IPS-20b (cell line): ENCODE results near the gene HSPBP1.
"Not testable (repeated sequence)": the region's sequence is repeated elsewhere in the genome, so short reads cannot be mapped to it uniquely, and the experiment has no call there.

ENCODE experiments used
- H3K27ac ChIP-seq: one replicate; pipeline ENCODE4 v1.5.1; 2013; ENCODE audit warnings: low read length
- H3K27me3 ChIP-seq: 2 replicates; pipeline ENCODE4 v1.6.1; 2013; ENCODE audit warnings: mild to moderate bottlenecking, low read length, inconsistent platforms; ENCODE audit not compliant: insufficient read depth
- H3K36me3 ChIP-seq: 2 replicates; pipeline ENCODE4 v1.6.1; 2013; ENCODE audit warnings: low read depth, mild to moderate bottlenecking, inconsistent platforms, low read length, moderate library complexity; ENCODE audit not compliant: insufficient read depth
- H3K4me1 ChIP-seq: 2 replicates; pipeline ENCODE4 v1.6.1; 2013; ENCODE audit warnings: mild to moderate bottlenecking, control low read depth, inconsistent platforms, low read length, moderate library complexity; ENCODE audit not compliant: insufficient read depth
- H3K4me3 ChIP-seq: 2 replicates; pipeline ENCODE4 v1.5.1; 2013; ENCODE audit warnings: mild to moderate bottlenecking, low read length, inconsistent platforms
- H3K9ac ChIP-seq: 2 replicates; pipeline ENCODE4 v1.6.1; 2013; ENCODE audit warnings: low read depth, mild to moderate bottlenecking, inconsistent platforms, low read length, moderate library complexity
- H3K9me3 ChIP-seq: 2 replicates; pipeline ENCODE4 v1.6.1; 2013; ENCODE audit warnings: mild to moderate bottlenecking, low read depth, low read length, inconsistent platforms; ENCODE audit not compliant: insufficient read depth

Gene HSPBP1

GRCh38 chr19:55226788-55227187 is 53.1 kb downstream of the HSPBP1 start:
- H3K36me3 ChIP-seq, result peaks cover 9% of the 10 kb centered on the region
- H3K27ac ChIP-seq, result no peak overlapping the region
- no peaks in the 10 kb centered on the region for H3K4me1 ChIP-seq
- H3K27me3 ChIP-seq, result no peaks in the 10 kb centered on the region
- H3K9me3 ChIP-seq, result no peaks in the 10 kb centered on the region
- H3K4me3 ChIP-seq, result no peak overlapping the region
- H3K9ac ChIP-seq, result no peak overlapping the region

- Histone ChIP-seq H3K27ac (no peak overlapping the region), H3K9me3 (no peaks in the 10 kb centered on the region), H3K27me3 (no peaks in the 10 kb centered on the region), H3K4me1 (no peaks in the 10 kb centered on the region), H3K4me3 (no peak overlapping the region), H3K9ac (no peak overlapping the region), H3K36me3 (peaks cover 4% of the 10 kb centered on the region)
Observed at GRCh38 chr19:55226273-55226672, 53.6 kb downstream of the HSPBP1 start.

GRCh38 chr19:55225415-55225958 is 54.4 kb downstream of the HSPBP1 start:
- no peak overlapping the region for H3K27ac ChIP-seq
- no peaks in the 10 kb centered on the region for H3K9me3 ChIP-seq
- no peaks in the 10 kb centered on the region; the same call in 1 of the 2 replicates for H3K36me3 ChIP-seq
- H3K27me3 ChIP-seq, result no peaks in the 10 kb centered on the region
- H3K4me3 ChIP-seq, result no peak overlapping the region
- H3K9ac ChIP-seq, result no peak overlapping the region
- no peaks in the 10 kb centered on the region for H3K4me1 ChIP-seq

GRCh38 chr19:55224679-55225414 is 55.1 kb downstream of the HSPBP1 start:
- not testable (repeated sequence) for H3K36me3 ChIP-seq, H3K27ac ChIP-seq, H3K4me1 ChIP-seq, H3K9ac ChIP-seq, H3K4me3 ChIP-seq, H3K9me3 ChIP-seq, H3K27me3 ChIP-seq

- Histone ChIP-seq H3K36me3 (no peaks in the 10 kb centered on the region; the same call in 1 of the 2 replicates), H3K4me1 (no peaks in the 10 kb centered on the region), H3K27me3 (no peaks in the 10 kb centered on the region), H3K4me3 (no peak overlapping the region), H3K9ac (no peak overlapping the region), H3K27ac (no peak overlapping the region), H3K9me3 (no peaks in the 10 kb centered on the region)
Observed at GRCh38 chr19:55224038-55224665, 55.8 kb downstream of the HSPBP1 start.

- Histone ChIP-seq H3K36me3 (no peaks in the 10 kb centered on the region; the same call in 1 of the 2 replicates), H3K4me3 (no peak overlapping the region), H3K27me3 (no peaks in the 10 kb centered on the region), H3K9me3 (no peaks in the 10 kb centered on the region), H3K27ac (no peak overlapping the region), H3K9ac (no peak overlapping the region), H3K4me1 (no peaks in the 10 kb centered on the region)
Observed at GRCh38 chr19:55223291-55224037, 56.4 kb downstream of the HSPBP1 start.

- Histone ChIP-seq H3K4me3 (no peak overlapping the region), H3K27me3 (no peaks in the 10 kb centered on the region), H3K9me3 (no peaks in the 10 kb centered on the region), H3K36me3 (no peaks in the 10 kb centered on the region), H3K27ac (no peak overlapping the region), H3K4me1 (no peaks in the 10 kb centered on the region), H3K9ac (no peak overlapping the region)
Observed at GRCh38 chr19:55220525-55220924, 59.4 kb downstream of the HSPBP1 start.

- Histone ChIP-seq H3K27ac (no peak overlapping the region), H3K9ac (peak overlapping the region; percentile 60; the same call in 1 of the 2 replicates), H3K9me3 (no peaks in the 10 kb centered on the region), H3K27me3 (no peaks in the 10 kb centered on the region), H3K4me3 (peak overlapping the region; percentile 76), H3K36me3 (no peaks in the 10 kb centered on the region), H3K4me1 (no peaks in the 10 kb centered on the region)
Observed at GRCh38 chr19:55216461-55217198, 63.3 kb downstream of the HSPBP1 start.

GRCh38 chr19:55213547-55213946 is 66.4 kb downstream of the HSPBP1 start:
- Histone ChIP-seq H3K4me1 (no peaks in the 10 kb centered on the region), H3K27ac (no peak overlapping the region), H3K4me3 (no peak overlapping the region), H3K27me3 (no peaks in the 10 kb centered on the region), H3K9me3 (no peaks in the 10 kb centered on the region), H3K9ac (no peak overlapping the region), H3K36me3 (no peaks in the 10 kb centered on the region)

GRCh38 chr19:55212447-55212846 is 67.5 kb downstream of the HSPBP1 start:
- no peaks in the 10 kb centered on the region for H3K9me3 ChIP-seq
- H3K27me3 ChIP-seq, result no peaks in the 10 kb centered on the region
- H3K9ac ChIP-seq, result no peak overlapping the region
- H3K27ac ChIP-seq, result no peak overlapping the region
- no peaks in the 10 kb centered on the region for H3K4me1 ChIP-seq
- H3K36me3 ChIP-seq, result no peaks in the 10 kb centered on the region
- H3K4me3 ChIP-seq, result no peak overlapping the region
